Spleen (tissue), 7 donors: ENCODE measurements around the gene FGD4.

Source experiments
- POLR2A ChIP-seq, 3 donors: fragments of 450-650 bp; IDR thresholded peaks; one replicate each; pipeline ENCODE4 v1.5.1; 2017; ENCODE audit warnings: antibody characterized with exemption in 3 of 3, mild to moderate bottlenecking in 1 of 3
- POLR2AphosphoS5 ChIP-seq, 3 donors: sonication (generic); formaldehyde crosslinking; IDR thresholded peaks; one replicate each; pipeline ENCODE4 v1.5.1; 2017; ENCODE audit warnings: antibody characterized with exemption in 3 of 3
- TF ChIP-seq, protein P1 (sequence below), 11 experiments: fragments of 200-600 bp in 7 of 11; fragments of 450-650 bp in 4 of 11; sonication (generic) in 4 of 11; IDR thresholded peaks in 8 of 11; conservative IDR thresholded peaks in 3 of 11; 1 replicate in 7 of 11; 2 replicates in 4 of 11; pipeline versions ENCODE4 v1.4.0 to v1.8.0; 2016 to 2021; ENCODE audit warnings: antibody characterized with exemption in 11 of 11, inconsistent platforms in 4 of 11, mild to moderate bottlenecking in 1 of 11
- donor health status: DM: no; HTN: no; CAD: no; lungs with moderate emphysema.
- donor health status: DM: no; HTN: no; CAD: no.
- donor health status: DM: no; HTN: no; CAD: no.

DNA sequence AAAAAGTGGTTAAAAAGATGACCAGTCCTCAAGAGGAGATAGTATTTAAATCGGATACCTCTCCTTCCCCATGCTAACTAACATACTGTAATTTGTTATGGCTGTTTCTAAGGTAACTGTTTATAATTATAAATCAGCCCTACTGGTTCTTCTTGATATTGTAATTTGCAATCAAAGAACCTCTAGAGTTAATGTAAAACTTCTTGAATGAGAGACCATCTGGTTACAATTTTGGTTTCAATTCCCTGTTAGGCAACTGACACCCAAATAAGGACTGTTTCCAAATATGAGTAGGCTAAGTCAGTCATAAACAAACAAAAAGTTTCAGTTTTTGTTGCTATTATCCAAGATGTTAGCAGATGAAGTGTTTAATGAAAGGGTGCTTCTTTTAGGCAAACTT is 159.5 kb downstream of the FGD4 start:
- TF ChIP-seq, protein P1, sequence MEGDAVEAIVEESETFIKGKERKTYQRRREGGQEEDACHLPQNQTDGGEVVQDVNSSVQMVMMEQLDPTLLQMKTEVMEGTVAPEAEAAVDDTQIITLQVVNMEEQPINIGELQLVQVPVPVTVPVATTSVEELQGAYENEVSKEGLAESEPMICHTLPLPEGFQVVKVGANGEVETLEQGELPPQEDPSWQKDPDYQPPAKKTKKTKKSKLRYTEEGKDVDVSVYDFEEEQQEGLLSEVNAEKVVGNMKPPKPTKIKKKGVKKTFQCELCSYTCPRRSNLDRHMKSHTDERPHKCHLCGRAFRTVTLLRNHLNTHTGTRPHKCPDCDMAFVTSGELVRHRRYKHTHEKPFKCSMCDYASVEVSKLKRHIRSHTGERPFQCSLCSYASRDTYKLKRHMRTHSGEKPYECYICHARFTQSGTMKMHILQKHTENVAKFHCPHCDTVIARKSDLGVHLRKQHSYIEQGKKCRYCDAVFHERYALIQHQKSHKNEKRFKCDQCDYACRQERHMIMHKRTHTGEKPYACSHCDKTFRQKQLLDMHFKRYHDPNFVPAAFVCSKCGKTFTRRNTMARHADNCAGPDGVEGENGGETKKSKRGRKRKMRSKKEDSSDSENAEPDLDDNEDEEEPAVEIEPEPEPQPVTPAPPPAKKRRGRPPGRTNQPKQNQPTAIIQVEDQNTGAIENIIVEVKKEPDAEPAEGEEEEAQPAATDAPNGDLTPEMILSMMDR (IDR thresholded peaks at IDR 0.05 in 8 of 11, conservative IDR thresholded peaks at IDR 0.05 in 3 of 11) = peak in 1 of 11 experiments; percentile 0
- TF ChIP-seq POLR2A (IDR thresholded peaks at IDR 0.05) (no peak), POLR2AphosphoS5 (IDR thresholded peaks at IDR 0.05) (no peak)
